HG03159 (cell line): ENCODE data around the gene MAZ.
"Not testable (repeated sequence)": the region's sequence is repeated elsewhere in the genome, so short reads cannot be mapped to it uniquely, and the experiment has no call there.

ENCODE experiments used
- ATAC-seq: cut with Tn5 transposase; IDR thresholded peaks from one replicate; pipeline ENCODE4 v1.9.1; 2021; ENCODE audit warnings: mild to moderate bottlenecking, moderate library complexity; ENCODE audit not compliant: unreplicated experiment

MAZ gene

GRCh38 chr16:29821643-29822115, 15.3 kb downstream of the MAZ start:
- no peak for ATAC-seq

GRCh38 chr16:29824589-29825144, 18.3 kb downstream of the MAZ start:
- no peak for ATAC-seq

- no peak for ATAC-seq
Observed at GRCh38 chr16:29825145-29826044, 19.1 kb downstream of the MAZ start.

- ATAC-seq: no peak
Observed at GRCh38 chr16:29826342-29826695, 20.0 kb downstream of the MAZ start.

GRCh38 chr16:29830774-29831173, 24.4 kb downstream of the MAZ start:
- no peak for ATAC-seq

- no peak for ATAC-seq
Observed at GRCh38 chr16:29831490-29831889, 25.2 kb downstream of the MAZ start.

- ATAC-seq: not testable (repeated sequence)
Observed at GRCh38 chr16:29833219-29833618, 26.9 kb downstream of the MAZ start.

- ATAC-seq: no peak
Observed at GRCh38 chr16:29834079-29834478, 27.8 kb downstream of the MAZ start.

- no peak for ATAC-seq
Observed at GRCh38 chr16:29835926-29836325, 29.6 kb downstream of the MAZ start.

- no peak for ATAC-seq
Observed at GRCh38 chr16:29836623-29837022, 30.3 kb downstream of the MAZ start.

- no peak for ATAC-seq
Observed at GRCh38 chr16:29837841-29838240, 31.5 kb downstream of the MAZ start.

GRCh38 chr16:29839822-29840221, 33.5 kb downstream of the MAZ start:
- no peak for ATAC-seq

GRCh38 chr16:29840240-29840639, 33.9 kb downstream of the MAZ start:
- no peak for ATAC-seq

- no peak for ATAC-seq
Observed at GRCh38 chr16:29841631-29842030, 35.3 kb downstream of the MAZ start.

GRCh38 chr16:29842732-29843346, 36.5 kb downstream of the MAZ start:
- no peak for ATAC-seq

- no peak for ATAC-seq
Observed at GRCh38 chr16:29843931-29844330, 37.6 kb downstream of the MAZ start.

- no peak for ATAC-seq
Observed at GRCh38 chr16:29844575-29845331, 38.4 kb downstream of the MAZ start.

GRCh38 chr16:29845656-29846055, 39.3 kb downstream of the MAZ start:
- ATAC-seq: no peak

- no peak for ATAC-seq
Observed at GRCh38 chr16:29848420-29849297, 42.3 kb downstream of the MAZ start.

- ATAC-seq: no peak
Observed at GRCh38 chr16:29849505-29849904, 43.2 kb downstream of the MAZ start.
